ENCODE measurements around the gene VTI1A.

- TF ChIP-seq, protein P1, sequence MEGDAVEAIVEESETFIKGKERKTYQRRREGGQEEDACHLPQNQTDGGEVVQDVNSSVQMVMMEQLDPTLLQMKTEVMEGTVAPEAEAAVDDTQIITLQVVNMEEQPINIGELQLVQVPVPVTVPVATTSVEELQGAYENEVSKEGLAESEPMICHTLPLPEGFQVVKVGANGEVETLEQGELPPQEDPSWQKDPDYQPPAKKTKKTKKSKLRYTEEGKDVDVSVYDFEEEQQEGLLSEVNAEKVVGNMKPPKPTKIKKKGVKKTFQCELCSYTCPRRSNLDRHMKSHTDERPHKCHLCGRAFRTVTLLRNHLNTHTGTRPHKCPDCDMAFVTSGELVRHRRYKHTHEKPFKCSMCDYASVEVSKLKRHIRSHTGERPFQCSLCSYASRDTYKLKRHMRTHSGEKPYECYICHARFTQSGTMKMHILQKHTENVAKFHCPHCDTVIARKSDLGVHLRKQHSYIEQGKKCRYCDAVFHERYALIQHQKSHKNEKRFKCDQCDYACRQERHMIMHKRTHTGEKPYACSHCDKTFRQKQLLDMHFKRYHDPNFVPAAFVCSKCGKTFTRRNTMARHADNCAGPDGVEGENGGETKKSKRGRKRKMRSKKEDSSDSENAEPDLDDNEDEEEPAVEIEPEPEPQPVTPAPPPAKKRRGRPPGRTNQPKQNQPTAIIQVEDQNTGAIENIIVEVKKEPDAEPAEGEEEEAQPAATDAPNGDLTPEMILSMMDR (IDR thresholded peaks at IDR 0.05) = no peak
- no peak for TF ChIP-seq JUND (IDR thresholded peaks at IDR 0.05)
- TF ChIP-seq TAF1 (IDR thresholded peaks at IDR 0.05; ENCODE audit: borderline replicate concordance, low read depth, low read length) = no peak
- TF ChIP-seq, protein P2, sequence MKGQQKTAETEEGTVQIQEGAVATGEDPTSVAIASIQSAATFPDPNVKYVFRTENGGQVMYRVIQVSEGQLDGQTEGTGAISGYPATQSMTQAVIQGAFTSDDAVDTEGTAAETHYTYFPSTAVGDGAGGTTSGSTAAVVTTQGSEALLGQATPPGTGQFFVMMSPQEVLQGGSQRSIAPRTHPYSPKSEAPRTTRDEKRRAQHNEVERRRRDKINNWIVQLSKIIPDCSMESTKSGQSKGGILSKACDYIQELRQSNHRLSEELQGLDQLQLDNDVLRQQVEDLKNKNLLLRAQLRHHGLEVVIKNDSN (IDR thresholded peaks at IDR 0.05; ENCODE audit: borderline replicate concordance, low read depth) = no peak
- TF ChIP-seq RXRA (IDR thresholded peaks at IDR 0.05; ENCODE audit: borderline replicate concordance, low read depth) = no peak
- no peak for TF ChIP-seq IRF3 (IDR thresholded peaks at IDR 0.05; ENCODE audit: low read depth, low read length)
- TF ChIP-seq RCOR1 (IDR thresholded peaks at IDR 0.05; ENCODE audit: low read length) = no peak
- TF ChIP-seq GABPA (IDR thresholded peaks at IDR 0.05; ENCODE audit: low read depth) = no peak
- TF ChIP-seq MXI1 (IDR thresholded peaks at IDR 0.05; ENCODE audit: low read depth, low read length) = no peak
Measured at GRCh38 chr10:112658465-112658864, 211.4 kb downstream of the VTI1A start.
